Natural killer cell treated with Interleukin-12 subunit alpha and Interleukin-12 subunit beta and Interleukin-15 and Interleukin-18, amount 100 ng/mL, for 72 hours (primary cell): Measurements from ENCODE around the gene LEF1. TPM values are rescaled to one million over a fixed set of nuclear protein-coding genes. Genes with fewer than 3 reads are reported as not detected.

Experiments used
- ATAC-seq, 2 donors: fragments of 150-1000 bp; cut with Tn5 transposase in 1 of 2; sonication (Bioruptor Pico), chemical (Tn5 transposase) in 1 of 2; 2 replicates each; pipeline ENCODE4 v1.10.0; 2021
- DNase-seq: peaks from one replicate; pipeline ENCODE4 v3.0.0; 2022; ENCODE audit warnings: low spot score
- H3K27ac Mint-ChIP-seq, 2 donors: 1 replicate in 1 of 2; 2 replicates in 1 of 2; pipeline ENCODE4 v1.8.0; 2022; ENCODE audit warnings: mixed read lengths in 2 of 2, mild to moderate bottlenecking in 1 of 2, moderate library complexity in 1 of 2
- H3K27me3 Mint-ChIP-seq, 2 donors: 1 replicate in 1 of 2; 2 replicates in 1 of 2; pipeline ENCODE4 v1.8.0; 2022; ENCODE audit warnings: mixed read lengths in 2 of 2
- H3K36me3 Mint-ChIP-seq: one replicate; pipeline ENCODE4 v1.8.0; 2022; ENCODE audit warnings: mixed read lengths
- H3K4me1 Mint-ChIP-seq, 2 donors: 1 replicate in 1 of 2; 2 replicates in 1 of 2; pipeline ENCODE4 v1.8.0; 2022; ENCODE audit warnings: low read depth in 2 of 2, mixed read lengths in 2 of 2, mild to moderate bottlenecking in 1 of 2
- H3K4me3 Mint-ChIP-seq: one replicate; pipeline ENCODE4 v1.8.0; 2022; ENCODE audit warnings: mixed read lengths
- H3K9me3 Mint-ChIP-seq: 2 replicates; pipeline ENCODE4 v1.8.0; 2022; ENCODE audit warnings: mixed read lengths
- total RNA-seq, 2 donors: library from RNA; stranded (reverse); gene quantifications; one replicate each; pipeline ENCODE4 v1.2.3, GENCODE V29; 2022

Gene LEF1
- total RNA-seq, 2 donors from 2014 or later, result 8.4 to 22.7 TPM

- Mint-ChIP-seq H3K4me1 (no peaks in the 10 kb centered on the region), H3K27ac (no peak overlapping the region), H3K36me3 (no peaks in the 10 kb centered on the region), H3K4me3 (no peak overlapping the region), H3K9me3 (no peaks in the 10 kb centered on the region), H3K27me3 (peaks cover 0 to 19% of the 10 kb centered on the region in 2 donors)
- no peak for DNase-seq
- no peak for ATAC-seq
Observed at GRCh38 chr4:108192935-108193334, 24.2 kb upstream of the LEF1 start.

- ATAC-seq (peak in 1 of 2 donors; percentile 32), DNase-seq (no peak)
- Mint-ChIP-seq H3K9me3 (no peaks in the 10 kb centered on the region), H3K27ac (no peak overlapping the region), H3K4me1 (no peaks in the 10 kb centered on the region), H3K36me3 (no peaks in the 10 kb centered on the region), H3K4me3 (no peak overlapping the region), H3K27me3 (peaks cover 0 to 22% of the 10 kb centered on the region in 2 donors)
Observed at GRCh38 chr4:108192056-108192455, 23.3 kb upstream of the LEF1 start.

DNA sequence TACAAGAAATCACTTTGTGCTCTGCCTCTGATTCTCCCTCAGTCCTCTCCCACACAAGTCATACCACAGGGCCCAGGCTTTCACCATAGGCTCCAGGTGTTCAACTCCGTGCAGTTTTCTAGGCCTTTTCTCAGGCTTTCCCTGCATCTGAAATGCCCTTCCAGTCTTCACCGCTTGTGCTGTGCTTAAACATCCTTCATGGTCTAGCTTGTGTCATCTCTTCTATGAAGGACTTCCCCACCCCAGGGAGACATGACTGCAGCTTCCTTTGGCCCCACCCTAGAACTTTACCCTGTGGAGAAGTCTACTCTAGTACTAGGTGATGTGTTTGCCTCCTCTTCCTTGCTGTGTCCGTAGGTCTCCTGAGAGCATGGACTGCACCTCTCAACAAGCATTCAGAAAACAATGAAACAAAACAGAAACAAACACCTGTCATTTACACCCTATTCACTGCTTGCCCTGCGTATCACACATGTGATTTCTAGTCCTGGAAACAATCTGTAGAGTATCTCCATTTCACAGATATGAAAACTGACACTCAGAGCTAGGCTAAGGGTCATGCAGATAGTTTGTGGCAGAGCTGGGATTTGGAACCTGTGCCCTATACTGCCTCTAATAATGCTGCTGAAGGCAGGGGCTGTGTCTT lies 22.7 kb upstream of the LEF1 start:
- no peak for ATAC-seq
- no peaks in the 10 kb centered on the region for H3K9me3 Mint-ChIP-seq
- no peak for DNase-seq
- no peaks in the 10 kb centered on the region for H3K4me1 Mint-ChIP-seq
- H3K27me3 Mint-ChIP-seq, result peaks cover 0 to 22% of the 10 kb centered on the region in 2 donors
- H3K27ac Mint-ChIP-seq, result no peak overlapping the region
- no peak overlapping the region for H3K4me3 Mint-ChIP-seq
- H3K36me3 Mint-ChIP-seq, result no peaks in the 10 kb centered on the region

DNA sequence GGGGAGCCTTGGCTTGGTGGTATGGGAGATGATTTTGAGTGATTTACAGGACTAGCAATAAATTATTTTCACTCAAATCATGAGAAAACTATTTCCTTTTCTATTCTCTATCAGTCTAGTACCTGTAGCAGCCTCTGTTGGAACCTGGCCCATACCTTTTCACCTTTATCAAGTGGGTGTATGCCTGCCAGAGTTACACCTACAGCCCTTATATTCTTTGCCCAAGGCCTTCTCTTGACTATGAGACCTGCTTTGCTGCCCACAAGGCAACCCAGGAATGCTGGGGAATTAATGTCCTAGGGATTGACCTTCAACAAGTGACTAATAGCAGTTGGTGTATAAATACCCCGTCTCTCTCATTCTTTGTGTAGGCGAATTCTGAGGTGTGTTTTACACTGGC lies 20.0 kb upstream of the LEF1 start:
- Mint-ChIP-seq H3K4me3 (no peak overlapping the region), H3K9me3 (no peaks in the 10 kb centered on the region), H3K4me1 (no peaks in the 10 kb centered on the region), H3K27me3 (peaks cover 8 to 28% of the 10 kb centered on the region in 2 donors), H3K27ac (no peak overlapping the region), H3K36me3 (no peaks in the 10 kb centered on the region)
- DNase-seq (no peak), ATAC-seq (no peak)

DNA sequence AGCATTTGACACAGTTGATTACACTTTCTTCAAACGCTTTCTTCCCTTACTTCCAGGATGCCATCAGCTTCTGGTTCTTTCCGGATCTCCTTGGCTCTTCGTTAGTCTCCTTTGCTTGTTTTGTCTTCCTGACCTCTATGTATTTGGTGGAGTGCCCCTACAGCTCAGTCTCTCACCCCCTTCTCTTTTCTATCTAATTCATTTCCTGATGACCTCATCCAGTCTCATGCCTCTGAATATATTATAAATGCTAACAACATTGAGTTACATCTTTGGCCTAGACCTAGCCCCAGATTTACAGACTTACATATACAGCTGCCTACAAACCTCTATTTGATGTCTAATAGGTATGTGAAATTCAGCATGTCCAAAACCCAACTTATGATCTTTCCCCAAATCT lies 16.5 kb upstream of the LEF1 start:
- no peak overlapping the region for H3K27ac Mint-ChIP-seq
- H3K36me3 Mint-ChIP-seq, result no peaks in the 10 kb centered on the region
- no peaks in the 10 kb centered on the region for H3K9me3 Mint-ChIP-seq
- ATAC-seq (no peak), DNase-seq (no peak)
- H3K4me3 Mint-ChIP-seq, result no peak overlapping the region
- no peaks in the 10 kb centered on the region for H3K4me1 Mint-ChIP-seq
- H3K27me3 Mint-ChIP-seq, result peaks cover 15 to 22% of the 10 kb centered on the region in 2 donors

DNA sequence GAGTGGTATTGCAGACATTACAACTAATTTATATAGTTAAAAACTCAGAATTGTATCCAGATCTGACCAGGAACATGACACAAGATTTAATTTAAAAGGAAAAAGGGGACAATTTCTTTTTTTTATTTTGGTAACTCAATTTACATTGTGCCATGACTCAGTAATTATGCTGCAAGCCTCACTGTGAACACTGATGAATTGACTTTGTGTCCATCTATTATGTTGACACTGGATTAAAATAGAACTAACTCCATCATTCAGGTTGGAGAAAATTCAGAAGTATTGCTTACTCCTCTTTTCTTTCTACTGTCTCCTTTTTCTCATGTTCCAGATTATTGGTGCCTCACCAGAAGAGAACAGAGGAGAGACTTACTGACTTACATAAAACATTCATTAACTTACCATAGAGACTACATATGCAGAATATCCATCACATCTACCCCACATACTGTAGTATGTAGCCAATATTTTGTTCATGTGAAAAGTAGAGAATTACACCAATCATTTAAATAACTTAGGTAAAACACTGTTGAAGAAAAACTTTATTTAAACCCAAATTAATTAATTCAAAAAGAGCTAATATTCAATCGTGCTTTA lies 15.8 kb upstream of the LEF1 start:
- H3K27me3 Mint-ChIP-seq, result peaks cover 21 to 22% of the 10 kb centered on the region in 2 donors
- no peak overlapping the region for H3K4me3 Mint-ChIP-seq
- no peaks in the 10 kb centered on the region for H3K36me3 Mint-ChIP-seq
- H3K4me1 Mint-ChIP-seq, result no peaks in the 10 kb centered on the region
- ATAC-seq, result no peak
- H3K9me3 Mint-ChIP-seq, result no peaks in the 10 kb centered on the region
- no peak overlapping the region for H3K27ac Mint-ChIP-seq
- no peak for DNase-seq

DNA sequence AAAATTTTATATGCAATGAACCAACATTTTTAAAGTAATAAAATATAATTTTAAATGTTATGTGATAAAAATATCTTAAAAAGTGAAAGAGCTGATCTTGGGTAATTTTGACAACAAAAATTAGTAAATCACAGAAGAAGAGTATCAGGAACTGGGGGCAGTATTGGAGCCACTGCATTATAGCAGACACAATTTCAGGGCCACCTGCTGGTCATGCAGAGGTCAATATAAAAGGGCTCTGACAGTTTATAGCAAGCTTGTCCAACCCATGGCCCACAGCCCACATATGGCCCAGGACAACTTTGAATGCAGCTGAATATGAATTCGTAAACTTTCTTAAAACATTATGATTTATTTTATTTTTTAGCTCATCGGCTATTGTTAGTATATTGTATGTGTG lies 13.0 kb upstream of the LEF1 start:
- Mint-ChIP-seq H3K9me3 (no peaks in the 10 kb centered on the region), H3K27me3 (peaks cover 19 to 26% of the 10 kb centered on the region in 2 donors), H3K4me1 (no peaks in the 10 kb centered on the region), H3K4me3 (no peak overlapping the region), H3K27ac (no peak overlapping the region), H3K36me3 (no peaks in the 10 kb centered on the region)
- ATAC-seq (no peak), DNase-seq (no peak)

GRCh38 chr4:108180513-108180912 lies 11.8 kb upstream of the LEF1 start:
- ATAC-seq, result no peak
- no peak overlapping the region for H3K4me3 Mint-ChIP-seq
- no peaks in the 10 kb centered on the region for H3K4me1 Mint-ChIP-seq
- no peaks in the 10 kb centered on the region for H3K9me3 Mint-ChIP-seq
- no peak for DNase-seq
- H3K36me3 Mint-ChIP-seq, result no peaks in the 10 kb centered on the region
- no peak overlapping the region for H3K27ac Mint-ChIP-seq
- H3K27me3 Mint-ChIP-seq, result peaks cover 21 to 25% of the 10 kb centered on the region in 2 donors

GRCh38 chr4:108175966-108176365 lies 7.2 kb upstream of the LEF1 start:
- Mint-ChIP-seq H3K4me1 (peaks cover 14 to 19% of the 10 kb centered on the region in 2 donors), H3K36me3 (no peaks in the 10 kb centered on the region), H3K27me3 (peaks cover 29 to 34% of the 10 kb centered on the region in 2 donors), H3K4me3 (no peak overlapping the region), H3K9me3 (no peaks in the 10 kb centered on the region), H3K27ac (no peak overlapping the region)
- DNase-seq, result no peak
- no peak for ATAC-seq

DNA sequence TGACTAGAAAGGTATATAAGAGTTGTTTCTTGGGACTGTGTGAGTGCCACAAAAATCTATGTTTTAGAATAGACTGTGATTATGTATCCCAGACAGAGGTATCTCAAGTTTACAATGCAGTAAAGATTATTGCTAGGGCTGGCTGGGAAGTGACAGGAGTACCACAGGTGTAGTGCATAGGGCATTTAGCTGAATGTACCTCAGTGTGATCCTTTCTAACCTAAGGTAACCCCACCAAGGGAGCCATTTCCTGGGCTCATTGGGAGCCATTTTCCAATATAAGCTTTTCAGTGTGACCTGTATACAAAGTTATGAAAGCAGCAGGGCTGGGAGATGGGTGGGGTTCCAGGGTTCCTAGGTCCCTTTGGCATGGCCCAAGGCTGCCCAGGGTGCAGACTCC lies 6.1 kb upstream of the LEF1 start:
- no peaks in the 10 kb centered on the region for H3K9me3 Mint-ChIP-seq
- DNase-seq, result no peak
- no peak overlapping the region for H3K4me3 Mint-ChIP-seq
- peaks cover 31 to 34% of the 10 kb centered on the region in 2 donors for H3K27me3 Mint-ChIP-seq
- no peaks in the 10 kb centered on the region for H3K36me3 Mint-ChIP-seq
- no peak overlapping the region for H3K27ac Mint-ChIP-seq
- H3K4me1 Mint-ChIP-seq, result peaks cover 19 to 26% of the 10 kb centered on the region in 2 donors
- no peak for ATAC-seq

GRCh38 chr4:108173599-108174057 lies 4.9 kb upstream of the LEF1 start:
- ATAC-seq, result no peak

GRCh38 chr4:108172753-108173598 lies 4.2 kb upstream of the LEF1 start:
- Mint-ChIP-seq H3K9me3 (no peaks in the 10 kb centered on the region), H3K36me3 (no peaks in the 10 kb centered on the region), H3K27ac (peak overlapping the region in 1 of 2 donors; percentile 60), H3K27me3 (peaks cover 43 to 44% of the 10 kb centered on the region in 2 donors), H3K4me3 (peak overlapping the region; percentile 77), H3K4me1 (peaks cover 31 to 37% of the 10 kb centered on the region in 2 donors)
- ATAC-seq, result peak; percentile 82 to 85
- no peak for DNase-seq

More at GRCh38 chr4:108173599-108174057, 4.9 kb upstream of the LEF1 start:
- H3K36me3 Mint-ChIP-seq, result no peaks in the 10 kb centered on the region
- H3K4me3 Mint-ChIP-seq, result peak overlapping the region; percentile 77
- H3K9me3 Mint-ChIP-seq, result no peaks in the 10 kb centered on the region
- peak overlapping the region in 1 of 2 donors; percentile 60 for H3K27ac Mint-ChIP-seq
- peaks cover 28 to 37% of the 10 kb centered on the region in 2 donors for H3K4me1 Mint-ChIP-seq
- DNase-seq, result no peak
- peaks cover 40 to 45% of the 10 kb centered on the region in 2 donors for H3K27me3 Mint-ChIP-seq

DNA sequence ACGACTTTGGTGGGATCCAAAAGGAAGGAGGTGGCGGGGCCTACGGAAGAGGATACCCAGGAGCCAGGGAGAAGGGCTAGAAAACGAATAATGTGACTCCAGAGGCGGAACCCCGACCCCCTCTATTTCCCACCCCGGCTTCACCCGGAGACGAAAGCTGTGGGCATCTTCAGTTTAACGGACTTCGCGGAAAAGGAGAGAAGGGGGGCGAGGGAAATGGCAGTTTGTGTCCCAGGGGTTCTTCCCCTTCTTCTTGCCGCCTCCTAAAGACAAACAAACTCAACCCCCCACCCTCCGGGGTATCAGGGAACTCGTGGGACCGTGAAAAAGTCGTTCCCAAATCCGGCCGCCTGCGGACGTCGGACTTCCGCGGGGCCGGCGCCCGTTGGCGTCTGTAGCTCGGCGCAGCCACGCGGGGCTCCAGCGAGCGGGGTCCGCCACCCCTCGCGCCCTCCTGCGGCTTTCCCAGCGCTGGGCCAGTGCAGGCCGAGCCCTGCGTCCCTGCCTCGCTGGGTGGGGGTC lies 3.6 kb upstream of the LEF1 start:
- Mint-ChIP-seq H3K9me3 (no peaks in the 10 kb centered on the region), H3K27ac (no peak overlapping the region), H3K36me3 (no peaks in the 10 kb centered on the region), H3K27me3 (peaks cover 40 to 46% of the 10 kb centered on the region in 2 donors), H3K4me3 (peak overlapping the region; percentile 42), H3K4me1 (peaks cover 35 to 40% of the 10 kb centered on the region in 2 donors)
- DNase-seq (no peak), ATAC-seq (peak; percentile 45 to 58)
